A549 (cell line): Measurements from ENCODE around the gene VIPR1. TPM values are rescaled to one million over a fixed set of nuclear protein-coding genes. Genes with fewer than 3 reads are reported as not detected.

Experiments used
- ATAC-seq, 2 experiments: fragments of 200-7000 bp in 1 of 2; fragments of >200 bp in 1 of 2; cut with Nextera tagmentation in 1 of 2; cut with Tn5 transposase in 1 of 2; 3 replicates each; pipeline versions ENCODE4 v1.8.0 to v1.9.1; 2018 to 2020; ENCODE audit warnings: mild to moderate bottlenecking in 1 of 2, moderate library complexity in 1 of 2
- CTCF ChIA-PET: fragments of 300-600 bp; sonication (Branson Sonifier 250); formaldehyde crosslinking; extraction: SDS; loops from one replicate; lab custom pipeline; 2021; ENCODE audit warnings: antibody characterized with exemption, inconsistent platforms; lab: Yijun Ruan, JAX
- POLR2A ChIA-PET: fragments of 350-600 bp; formaldehyde crosslinking; extraction: SDS; loops from one replicate; lab custom pipeline; 2021; ENCODE audit warnings: antibody characterized with exemption, inconsistent platforms; lab: Yijun Ruan, JAX
- DNase-seq, 2 experiments: peaks; one replicate each; pipeline versions ENCODE4 v3.0.0 to v3.0.0-alpha.2; 2011 to 2016; ENCODE audit warnings: low read depth in 1 of 2, low spot score in 1 of 2
- FAIRE-seq: peaks from 2 replicates; lab custom pipeline; 2011; peaks lifted over from hg19 to GRCh38; lab: Jason Lieb, UNC
- H3K27ac ChIP-seq, 2 experiments: fragments of >200 bp; sonication (Bioruptor Twin); formaldehyde crosslinking; 3 replicates each; pipeline ENCODE4 v1.5.1; 2016 to 2017
- H3K4me1 ChIP-seq: fragments of >200 bp; sonication (Bioruptor Twin); formaldehyde crosslinking; 3 replicates; pipeline ENCODE4 v1.6.1; 2016
- H3K4me2 ChIP-seq: fragments of >200 bp; sonication (Bioruptor Twin); formaldehyde crosslinking; 3 replicates; pipeline ENCODE4 v1.6.1; 2016
- H3K4me3 ChIP-seq: fragments of >200 bp; sonication (Bioruptor Twin); formaldehyde crosslinking; 3 replicates; pipeline ENCODE4 v1.5.1; 2016
- H3K9me3 ChIP-seq: fragments of >200 bp; sonication (Bioruptor Twin); formaldehyde crosslinking; 3 replicates; pipeline ENCODE4 v1.6.1; 2016
- BCL3 ChIP-seq: fragments of >200 bp; sonication (Bioruptor Twin); formaldehyde crosslinking; IDR thresholded peaks from 3 replicates; pipeline ENCODE4 v1.6.1; 2016
- CBX8 ChIP-seq: fragments of 200-600 bp; sonication (generic); IDR thresholded peaks from 2 replicates; pipeline ENCODE4 v1.6.1; 2016
- CHD4 ChIP-seq: fragments of 200-600 bp; sonication (generic); IDR thresholded peaks from 2 replicates; pipeline ENCODE4 v1.6.1; 2016; ENCODE audit warnings: antibody characterized with exemption, mild to moderate bottlenecking, borderline replicate concordance
- EHF ChIP-seq: fragments of 250-450 bp; sonication (Bioruptor Pico); IDR thresholded peaks from 2 replicates; pipeline ENCODE4 v1.5.0; 2020; ENCODE audit warnings: mild to moderate bottlenecking
- ELK1 ChIP-seq: fragments of 150-350 bp; IDR thresholded peaks from 2 replicates; pipeline ENCODE4 v1.6.1; 2014; ENCODE audit warnings: low read depth, mild to moderate bottlenecking, low read length
- HEYL ChIP-seq: fragments of 250-450 bp; sonication (Bioruptor Pico); IDR thresholded peaks from 2 replicates; pipeline ENCODE4 v1.8.0; 2021; ENCODE audit warnings: mild to moderate bottlenecking, moderate library complexity
- HOXA7 ChIP-seq: fragments of 250-450 bp; sonication (Bioruptor Pico); IDR thresholded peaks from 2 replicates; pipeline ENCODE4 v1.5.0; 2020; ENCODE audit warnings: mild to moderate bottlenecking, moderate library complexity
- HOXB13 ChIP-seq: fragments of 250-450 bp; sonication (Bioruptor Pico); IDR thresholded peaks from 2 replicates; pipeline ENCODE4 v1.5.0; 2020; ENCODE audit warnings: low read depth, mild to moderate bottlenecking, moderate library complexity
- HOXB5 ChIP-seq: fragments of 250-450 bp; sonication (Bioruptor Pico); IDR thresholded peaks from 2 replicates; pipeline ENCODE4 v1.5.0; 2020; ENCODE audit warnings: mild to moderate bottlenecking, moderate library complexity
- KDM5A ChIP-seq: fragments of 200-600 bp; sonication (generic); IDR thresholded peaks from 2 replicates; pipeline ENCODE4 v1.6.1; 2016; ENCODE audit warnings: antibody characterized with exemption, mild to moderate bottlenecking
- MYC ChIP-seq: IDR thresholded peaks from 2 replicates; pipeline ENCODE4 v1.6.1; 2012; ENCODE audit warnings: mild to moderate bottlenecking, inconsistent platforms, low read length, improper control_type of control experiment, borderline replicate concordance
- NR3C1 ChIP-seq: fragments of >200 bp; sonication (Bioruptor Twin); formaldehyde crosslinking; IDR thresholded peaks from 3 replicates; pipeline ENCODE4 v1.6.1; 2017
- POLR2A ChIP-seq: IDR thresholded peaks from 2 replicates; pipeline ENCODE4 v1.6.1; 2012; ENCODE audit warnings: mild to moderate bottlenecking, low read length
- RCOR1 ChIP-seq: fragments of 150-350 bp; IDR thresholded peaks from 2 replicates; pipeline ENCODE4 v1.6.1; 2014; ENCODE audit warnings: antibody characterized with exemption, low read length, low read depth
- RFX5 ChIP-seq: fragments of 450-650 bp; IDR thresholded peaks from 2 replicates; pipeline ENCODE4 v1.7.1; 2014; ENCODE audit warnings: antibody characterized with exemption, mild to moderate bottlenecking, moderate library complexity
- SREBF2 ChIP-seq: fragments of 450-650 bp; IDR thresholded peaks from 2 replicates; pipeline ENCODE4 v1.6.1; 2014; ENCODE audit warnings: mild to moderate bottlenecking, moderate library complexity
- TFCP2L1 ChIP-seq: fragments of 250-450 bp; sonication (Bioruptor Pico); IDR thresholded peaks from 2 replicates; pipeline ENCODE4 v1.5.0; 2021; ENCODE audit warnings: mild to moderate bottlenecking
- ZC3H11A ChIP-seq: fragments of 450-650 bp; IDR thresholded peaks from 2 replicates; pipeline ENCODE4 v1.6.1; 2014; ENCODE audit warnings: antibody characterized with exemption, mild to moderate bottlenecking
- ZFP36 ChIP-seq: fragments of 450-650 bp; IDR thresholded peaks from 2 replicates; pipeline ENCODE4 v1.6.1; 2014; ENCODE audit warnings: borderline replicate concordance; ENCODE audit not compliant: partially characterized antibody
- ZSCAN20 ChIP-seq: fragments of 250-450 bp; sonication (Bioruptor Pico); IDR thresholded peaks from 2 replicates; pipeline ENCODE4 v1.8.0; 2022; ENCODE audit warnings: mild to moderate bottlenecking, moderate library complexity
- WGBS: methylation state at CpG from one replicate; pipeline ENCODE4 v1.1.6; 2017; ENCODE audit errors: missing lambda C conversion rate; 5-methylcytosine and 5-hydroxymethylcytosine counted together
- polyA plus RNA-seq, 4 experiments: library from polyadenylated mRNA; depleted of rRNA in 3 of 4; stranded (reverse); fragments of >200 nt; fragmentation: RNase III in 1 of 4; extraction: RNeasy Plus Mini Kit Qiagen cat#74134 plus additional on column Dnase treatment in 1 of 4; gene quantifications; 2 replicates in 3 of 4; 3 replicates in 1 of 4; pipeline ENCODE4 v1.2.3, GENCODE V29; 2011 to 2017

The VIPR1 gene
- polyA plus RNA-seq, 2 of the 4 experiments (the other 2 are of a cell fraction), result 0.26 to 0.80 TPM

DNA sequence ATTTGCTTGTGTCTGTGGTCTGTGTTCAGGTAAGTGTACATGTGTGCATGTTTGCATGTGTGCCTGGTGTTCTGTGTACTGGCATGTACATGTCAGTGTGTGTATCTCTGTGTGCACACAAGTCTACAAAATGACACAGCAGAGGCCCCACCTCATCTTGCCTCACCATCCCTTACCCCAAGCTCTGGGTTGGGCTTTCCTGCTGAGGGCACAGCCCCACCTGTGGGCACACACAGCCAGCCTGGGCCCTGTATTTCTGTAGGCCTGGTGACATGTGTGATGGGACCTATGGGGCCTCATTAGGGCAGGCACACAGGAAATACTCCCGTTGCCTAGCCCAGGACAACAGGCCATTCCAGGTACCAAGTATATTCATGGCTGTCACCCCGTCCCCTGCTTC is 13.5 kb downstream of the VIPR1 start:
- ATAC-seq (no peak), DNase-seq (no peak), FAIRE-seq (no peak)
- H3K4me2 ChIP-seq, result no peak overlapping the region
- H3K27ac ChIP-seq, result no peak overlapping the region
- H3K4me3 ChIP-seq, result no peak overlapping the region
- WGBS, result 68% methylated on average over 2 of the region's 2 CpGs
- no peaks in the 10 kb centered on the region for H3K4me1 ChIP-seq
- ChIA-PET POLR2A (no interaction called here), CTCF (no interaction called here)
- H3K9me3 ChIP-seq, result no peaks in the 10 kb centered on the region
- TF ChIP-seq TFCP2L1 (CRISPR knock-in tag), result no peak
- TF ChIP-seq KDM5A, result no peak
- no peak for TF ChIP-seq NR3C1
- no peak for TF ChIP-seq POLR2A
- TF ChIP-seq HOXB5, result no peak
- TF ChIP-seq ZSCAN20 (CRISPR knock-in tag), result no peak
- TF ChIP-seq EHF (CRISPR knock-in tag), result no peak
- no peak for TF ChIP-seq BCL3
- no peak for TF ChIP-seq HOXB13 (CRISPR knock-in tag)
- TF ChIP-seq RFX5, result no peak
- no peak for TF ChIP-seq HOXA7 (CRISPR knock-in tag)
- TF ChIP-seq, all 56 proteins: peak for 0

- WGBS, result 100% methylated on average over 1 of the region's 5 CpGs
- H3K27ac ChIP-seq, result no peak overlapping the region
- FAIRE-seq (no peak), DNase-seq (no peak)
- H3K9me3 ChIP-seq, result no peaks in the 10 kb centered on the region
- no peak overlapping the region for H3K4me3 ChIP-seq
- TF ChIP-seq SREBF2, result no peak
- no peak for TF ChIP-seq MYC
- no peak for TF ChIP-seq HEYL
- TF ChIP-seq NR3C1, result no peak
- TF ChIP-seq HOXB13 (CRISPR knock-in tag), result no peak
- no peak for TF ChIP-seq ELK1
- TF ChIP-seq RCOR1, result no peak
- no peak for TF ChIP-seq CBX8
- no peak for TF ChIP-seq ZC3H11A
- no peak for TF ChIP-seq EHF (CRISPR knock-in tag)
- no peak for TF ChIP-seq ZFP36
- no peak for TF ChIP-seq CHD4
- TF ChIP-seq, all 56 proteins: peak for 0
- CTCF ChIA-PET, result interaction anchor here (0.8 kb wide), 2 partner anchors 269 to 287 kb away, joined by 3 to 4 read pairs; no protein-coding TSS in a partner anchor
- Histone ChIP-seq H3K4me1 (no peaks in the 10 kb centered on the region), H3K4me2 (no peak overlapping the region)
- POLR2A ChIA-PET, result no interaction called here
- ATAC-seq, result no peak
Observed at GRCh38 chr3:42516443-42516842, 14.0 kb downstream of the VIPR1 start.

GRCh38 chr3:42517117-42517516 is 14.7 kb downstream of the VIPR1 start:
- no peaks in the 10 kb centered on the region for H3K4me1 ChIP-seq
- CTCF ChIA-PET, result interaction anchor here (0.8 to 1.7 kb wide), 3 partner anchors 30 to 287 kb away, joined by 3 to 5 read pairs (median 4); no protein-coding TSS in a partner anchor
- DNase-seq, result no peak
- H3K4me3 ChIP-seq, result no peak overlapping the region
- ATAC-seq, result no peak
- H3K4me2 ChIP-seq, result no peak overlapping the region
- no peak overlapping the region for H3K27ac ChIP-seq
- FAIRE-seq, result no peak
- WGBS, result 14% methylated on average over 3 of the region's 4 CpGs
- POLR2A ChIA-PET, result no interaction called here
- TF ChIP-seq MYC, result no peak
- H3K9me3 ChIP-seq, result no peaks in the 10 kb centered on the region
